ENCODE data around the gene RPS19BP1.
"Not testable (repeated sequence)": the region's sequence is repeated elsewhere in the genome, so short reads cannot be mapped to it uniquely, and the experiment has no call there.

RPS19BP1 gene

GRCh38 chr22:39508393-39508792 lies 24.2 kb downstream of the RPS19BP1 start:
- in situ Hi-C loops (cut with HindIII; ENCODE audit: low sequenced_read_pairs), result no loop called here
- no peak for DNase-seq (ENCODE audit: low read depth, low spot score)
- H3K4me3 ChIP-seq (ENCODE audit: low read depth, low read length), result no peak overlapping the region
- no peak for TF ChIP-seq CTCF (IDR thresholded peaks at IDR 0.05; ENCODE audit: low read depth, low read length)

GRCh38 chr22:39507021-39507420 lies 25.5 kb downstream of the RPS19BP1 start:
- DNase-seq (ENCODE audit: low read depth, low spot score); H3K4me3 ChIP-seq (ENCODE audit: low read depth, low read length); in situ Hi-C loops (cut with HindIII; ENCODE audit: low sequenced_read_pairs): not testable (repeated sequence)

GRCh38 chr22:39504071-39504470 lies 28.5 kb downstream of the RPS19BP1 start:
- in situ Hi-C loops (cut with HindIII; ENCODE audit: low sequenced_read_pairs), result no loop called here
- H3K4me3 ChIP-seq (ENCODE audit: low read depth, low read length), result no peak overlapping the region
- DNase-seq (ENCODE audit: low read depth, low spot score), result no peak
- TF ChIP-seq CTCF (IDR thresholded peaks at IDR 0.05; ENCODE audit: low read depth, low read length), result no peak

- in situ Hi-C loops (cut with HindIII; ENCODE audit: low sequenced_read_pairs), result no loop called here
- DNase-seq (ENCODE audit: low read depth, low spot score), result no peak
- TF ChIP-seq CTCF (IDR thresholded peaks at IDR 0.05; ENCODE audit: low read depth, low read length), result no peak
- peak overlapping the region; percentile 86 for H3K4me3 ChIP-seq (ENCODE audit: low read depth, low read length)
These were observed 28.9 kb downstream of the RPS19BP1 start for GRCh38 chr22:39503630-39504029.

- no peak for DNase-seq (ENCODE audit: low read depth, low spot score)
- TF ChIP-seq CTCF (IDR thresholded peaks at IDR 0.05; ENCODE audit: low read depth, low read length), result no peak
- in situ Hi-C loops (cut with HindIII; ENCODE audit: low sequenced_read_pairs), result no loop called here
- peak overlapping the region; percentile 86 for H3K4me3 ChIP-seq (ENCODE audit: low read depth, low read length)
These were observed 29.6 kb downstream of the RPS19BP1 start for GRCh38 chr22:39502789-39503409.

- H3K4me3 ChIP-seq (ENCODE audit: low read depth, low read length), result peak within 1 kb of the TSS; percentile 86
- peak; percentile 8 for TF ChIP-seq CTCF (IDR thresholded peaks at IDR 0.05; ENCODE audit: low read depth, low read length)
- in situ Hi-C loops (cut with HindIII; ENCODE audit: low sequenced_read_pairs), result no loop called here
- peak; percentile 95 for DNase-seq (ENCODE audit: low read depth, low spot score)
These were observed 30.3 kb downstream of the RPS19BP1 start, which contains the start of gene MIEF1 for GRCh38 chr22:39502109-39502788. MIEF1 (plus strand) TSS chr22:39502290; CDS start chr22:39511295, 9,005 bp downstream.

GRCh38 chr22:39501644-39502108 lies 30.9 kb downstream of the RPS19BP1 start:
- in situ Hi-C loops (cut with HindIII; ENCODE audit: low sequenced_read_pairs), result no loop called here
- peak overlapping the region; percentile 86 for H3K4me3 ChIP-seq (ENCODE audit: low read depth, low read length)
- DNase-seq (ENCODE audit: low read depth, low spot score), result no peak
- no peak for TF ChIP-seq CTCF (IDR thresholded peaks at IDR 0.05; ENCODE audit: low read depth, low read length)

Data from astrocyte of the spinal cord (primary cell).